DND-41 (cell line): Measurements from ENCODE around the gene AKR7A2.

Experiments used
- ATAC-seq: fragments of 200-7000 bp; cut with Tn5 transposase; 3 replicates; pipeline ENCODE4 v1.9.1; 2021; ENCODE audit warnings: low read depth; ENCODE audit not compliant: insufficient read depth
- DNase-seq: peaks from one replicate; pipeline ENCODE4 v3.0.0-alpha.2; 2020
- H2AFZ ChIP-seq: 2 replicates; pipeline ENCODE4 v1.6.0; 2012; ENCODE audit warnings: low read depth, low read length
- H3K27ac ChIP-seq: 2 replicates; pipeline ENCODE4 v1.5.1; 2012; ENCODE audit warnings: low read length, inconsistent platforms
- H3K27me3 ChIP-seq: fragments of 200-600 bp; sonication (generic); 2 replicates; pipeline ENCODE4 v1.6.0; 2012; ENCODE audit warnings: low read length, mild to moderate bottlenecking, inconsistent platforms; ENCODE audit not compliant: insufficient read depth, poor library complexity
- H3K36me3 ChIP-seq: 2 replicates; pipeline ENCODE4 v1.5.1; 2012; ENCODE audit warnings: low read length, inconsistent platforms; ENCODE audit not compliant: insufficient read depth
- H3K4me1 ChIP-seq: 2 replicates; pipeline ENCODE4 v1.5.1; 2012; ENCODE audit warnings: mild to moderate bottlenecking, low read length; ENCODE audit not compliant: insufficient read depth
- H3K4me2 ChIP-seq: 2 replicates; pipeline ENCODE4 v1.6.0; 2012; ENCODE audit warnings: mild to moderate bottlenecking, moderate library complexity, low read length, inconsistent platforms; ENCODE audit not compliant: insufficient read depth
- H3K4me3 ChIP-seq, 2 experiments: fragments of 200-600 bp in 1 of 2; shearing (Covaris generic) in 1 of 2; 2 replicates each; pipeline ENCODE4 v1.5.1; 2012 to 2016; ENCODE audit warnings: inconsistent platforms in 2 of 2, low read length in 2 of 2, mild to moderate bottlenecking in 2 of 2, low read depth in 1 of 2, moderate library complexity in 1 of 2
- H3K79me2 ChIP-seq: 2 replicates; pipeline ENCODE4 v1.6.0; 2012; ENCODE audit warnings: low read length, inconsistent platforms; ENCODE audit not compliant: insufficient read depth
- H3K9ac ChIP-seq: 2 replicates; pipeline ENCODE4 v1.6.0; 2012; ENCODE audit warnings: low read depth, mild to moderate bottlenecking, inconsistent platforms, low read length, moderate library complexity
- H3K9me3 ChIP-seq: 2 replicates; pipeline ENCODE4 v1.5.1; 2012; ENCODE audit warnings: low read length, moderate library complexity, mild to moderate bottlenecking, inconsistent platforms; ENCODE audit not compliant: insufficient read depth, severe bottlenecking
- H4K20me1 ChIP-seq: 2 replicates; pipeline ENCODE4 v1.6.0; 2012; ENCODE audit warnings: low read length; ENCODE audit not compliant: insufficient read depth
- EZH2 ChIP-seq: IDR thresholded peaks from 3 replicates; pipeline ENCODE4 v1.6.1; 2012; ENCODE audit warnings: borderline replicate concordance, low read depth, mild to moderate bottlenecking, moderate library complexity, low read length, inconsistent platforms; ENCODE audit not compliant: severe bottlenecking
- TF ChIP-seq, protein P1 (sequence below): IDR thresholded peaks from 2 replicates; pipeline ENCODE4 v1.5.1; 2012; ENCODE audit warnings: borderline replicate concordance, low read length, moderate library complexity, mild to moderate bottlenecking; ENCODE audit not compliant: poor library complexity, severe bottlenecking; ENCODE audit errors: extremely low read depth

AKR7A2 gene

DNA sequence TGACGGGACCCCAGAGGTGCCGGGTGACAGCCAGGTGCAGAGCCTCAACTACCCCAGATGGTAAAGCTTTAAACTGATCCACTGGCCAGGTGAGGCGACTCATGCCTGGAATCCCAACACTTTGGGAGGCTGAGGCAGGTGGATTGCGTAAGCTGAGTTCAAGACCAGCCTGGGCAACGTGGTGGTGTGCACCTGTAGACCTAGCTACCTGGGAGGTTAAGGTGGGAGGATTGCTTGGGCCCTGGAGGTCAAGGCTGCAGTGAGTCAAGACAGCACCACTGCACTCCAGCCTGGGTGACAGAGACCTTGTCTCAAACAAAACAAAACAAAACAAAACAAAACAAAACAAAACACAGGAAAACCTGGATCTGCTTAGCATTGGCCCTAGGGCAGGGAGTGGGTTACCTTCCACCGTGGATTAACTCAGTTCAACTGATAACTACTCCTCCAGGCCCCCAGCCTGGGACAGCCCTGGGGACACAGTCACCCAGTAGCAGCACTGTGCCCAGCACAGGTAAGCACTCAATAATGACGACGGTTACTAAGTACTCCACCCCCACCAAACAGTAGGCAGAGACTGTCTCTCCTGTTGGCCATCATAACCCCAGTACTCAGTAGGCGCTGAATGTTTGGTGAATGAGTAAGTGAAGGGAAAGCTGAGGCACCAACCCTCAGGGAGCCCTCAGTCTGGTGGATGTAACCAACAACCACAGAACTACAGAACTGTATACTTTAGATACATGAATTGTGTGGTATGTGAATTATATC lies 21.8 kb upstream of the AKR7A2 start:
- no peak overlapping the region for H2AFZ ChIP-seq
- peaks cover 6% of the 10 kb centered on the region; the same call in 1 of the 2 replicates for H3K36me3 ChIP-seq
- ATAC-seq = no peak
- no peak overlapping the region for H3K4me3 ChIP-seq
- TF ChIP-seq, protein P1, sequence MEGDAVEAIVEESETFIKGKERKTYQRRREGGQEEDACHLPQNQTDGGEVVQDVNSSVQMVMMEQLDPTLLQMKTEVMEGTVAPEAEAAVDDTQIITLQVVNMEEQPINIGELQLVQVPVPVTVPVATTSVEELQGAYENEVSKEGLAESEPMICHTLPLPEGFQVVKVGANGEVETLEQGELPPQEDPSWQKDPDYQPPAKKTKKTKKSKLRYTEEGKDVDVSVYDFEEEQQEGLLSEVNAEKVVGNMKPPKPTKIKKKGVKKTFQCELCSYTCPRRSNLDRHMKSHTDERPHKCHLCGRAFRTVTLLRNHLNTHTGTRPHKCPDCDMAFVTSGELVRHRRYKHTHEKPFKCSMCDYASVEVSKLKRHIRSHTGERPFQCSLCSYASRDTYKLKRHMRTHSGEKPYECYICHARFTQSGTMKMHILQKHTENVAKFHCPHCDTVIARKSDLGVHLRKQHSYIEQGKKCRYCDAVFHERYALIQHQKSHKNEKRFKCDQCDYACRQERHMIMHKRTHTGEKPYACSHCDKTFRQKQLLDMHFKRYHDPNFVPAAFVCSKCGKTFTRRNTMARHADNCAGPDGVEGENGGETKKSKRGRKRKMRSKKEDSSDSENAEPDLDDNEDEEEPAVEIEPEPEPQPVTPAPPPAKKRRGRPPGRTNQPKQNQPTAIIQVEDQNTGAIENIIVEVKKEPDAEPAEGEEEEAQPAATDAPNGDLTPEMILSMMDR = no peak
- no peak for TF ChIP-seq EZH2
- no peaks in the 10 kb centered on the region for H3K79me2 ChIP-seq
- H3K4me2 ChIP-seq = no peak overlapping the region
- DNase-seq = no peak
- no peaks in the 10 kb centered on the region for H3K4me1 ChIP-seq
- no peaks in the 10 kb centered on the region; the same call in 1 of the 2 replicates for H4K20me1 ChIP-seq
- H3K9me3 ChIP-seq = no peaks in the 10 kb centered on the region
- no peak overlapping the region; the same call in 1 of the 2 replicates for H3K27ac ChIP-seq
- no peak overlapping the region for H3K9ac ChIP-seq
- no peaks in the 10 kb centered on the region for H3K27me3 ChIP-seq

DNA sequence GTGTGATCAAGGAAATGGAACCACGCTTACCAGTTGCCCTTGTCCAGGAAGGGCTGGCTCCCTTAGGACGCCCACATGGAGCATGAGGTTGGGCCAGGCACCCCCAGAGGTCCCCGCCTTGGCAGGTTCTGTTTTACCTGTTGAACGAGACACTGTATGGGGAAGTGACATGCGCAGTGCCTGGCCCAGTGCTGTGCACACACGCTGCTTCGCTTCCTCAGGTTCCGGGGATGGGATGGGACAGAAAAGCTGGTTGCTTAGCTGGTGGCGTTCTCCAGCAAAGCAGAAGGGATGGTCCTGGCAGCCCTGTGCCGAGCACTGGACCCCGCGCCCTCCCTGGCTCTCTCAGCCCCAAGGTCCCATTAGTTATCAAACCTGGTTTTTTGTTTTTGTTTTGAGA lies 20.9 kb upstream of the AKR7A2 start:
- H3K4me2 ChIP-seq = no peak overlapping the region
- H3K4me1 ChIP-seq = no peaks in the 10 kb centered on the region
- DNase-seq (no peak), ATAC-seq (no peak)
- no peak overlapping the region for H3K9ac ChIP-seq
- H3K36me3 ChIP-seq = peaks cover 5% of the 10 kb centered on the region; the same call in 1 of the 2 replicates
- H2AFZ ChIP-seq = no peak overlapping the region
- no peak overlapping the region for H3K4me3 ChIP-seq
- H3K79me2 ChIP-seq = no peaks in the 10 kb centered on the region
- H3K27ac ChIP-seq = no peak overlapping the region
- no peaks in the 10 kb centered on the region for H3K9me3 ChIP-seq
- no peaks in the 10 kb centered on the region for H3K27me3 ChIP-seq
- no peaks in the 10 kb centered on the region; the same call in 1 of the 2 replicates for H4K20me1 ChIP-seq
- TF ChIP-seq, protein P1 = no peak
- no peak for TF ChIP-seq EZH2

DNA sequence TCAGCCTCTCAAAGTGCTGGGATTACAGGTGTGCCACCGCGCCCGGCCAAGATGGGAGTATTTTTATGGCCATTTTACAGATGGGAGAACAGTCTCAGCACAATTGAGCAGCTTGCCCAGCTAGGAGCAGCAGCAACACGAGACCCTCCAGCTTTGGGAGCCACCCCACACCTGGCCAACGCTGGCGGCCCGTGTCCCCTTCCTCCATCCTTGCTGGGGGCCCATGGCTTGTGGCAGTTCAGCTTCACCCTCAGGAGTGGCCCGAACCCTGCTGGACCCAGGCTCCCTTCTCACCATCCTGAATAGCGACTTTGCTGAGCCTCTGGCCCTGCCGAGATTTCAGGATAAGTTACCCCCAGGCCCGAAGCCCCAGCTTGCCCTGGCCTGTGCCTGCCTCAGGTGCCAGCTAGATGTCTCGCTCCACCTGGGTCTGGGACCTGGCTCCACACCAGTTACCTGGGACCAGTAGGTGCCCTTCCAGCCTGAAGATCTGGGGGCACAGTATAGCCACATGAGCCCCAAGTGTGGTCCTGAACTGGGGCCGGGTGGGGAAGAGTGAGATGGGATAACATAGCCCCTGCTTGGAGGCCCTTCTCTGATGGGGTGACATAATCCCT lies 19.4 kb upstream of the AKR7A2 start:
- no peaks in the 10 kb centered on the region for H3K27me3 ChIP-seq
- no peak overlapping the region for H3K4me2 ChIP-seq
- TF ChIP-seq, protein P1 = no peak
- no peak for TF ChIP-seq EZH2
- no peaks in the 10 kb centered on the region for H3K9me3 ChIP-seq
- H3K27ac ChIP-seq = no peak overlapping the region
- H4K20me1 ChIP-seq = no peaks in the 10 kb centered on the region; the same call in 1 of the 2 replicates
- H2AFZ ChIP-seq = no peak overlapping the region
- peaks cover 12% of the 10 kb centered on the region for H3K36me3 ChIP-seq
- no peaks in the 10 kb centered on the region for H3K4me1 ChIP-seq
- H3K9ac ChIP-seq = no peak overlapping the region
- H3K4me3 ChIP-seq = no peak overlapping the region
- ATAC-seq (no peak), DNase-seq (no peak)
- H3K79me2 ChIP-seq = no peaks in the 10 kb centered on the region
